NCI-H748 (cell line): ENCODE measurements around the gene MBNL1.

Experiments
- DNase-seq: peaks from one replicate; lab custom pipeline; 2025; ENCODE audit not compliant: unreplicated experiment; lab: John Stamatoyannopoulos, UW

The MBNL1 gene

GRCh38 chr3:152374262-152374990 lies 105.7 kb downstream of the MBNL1 start:
- no peak for DNase-seq

DNA sequence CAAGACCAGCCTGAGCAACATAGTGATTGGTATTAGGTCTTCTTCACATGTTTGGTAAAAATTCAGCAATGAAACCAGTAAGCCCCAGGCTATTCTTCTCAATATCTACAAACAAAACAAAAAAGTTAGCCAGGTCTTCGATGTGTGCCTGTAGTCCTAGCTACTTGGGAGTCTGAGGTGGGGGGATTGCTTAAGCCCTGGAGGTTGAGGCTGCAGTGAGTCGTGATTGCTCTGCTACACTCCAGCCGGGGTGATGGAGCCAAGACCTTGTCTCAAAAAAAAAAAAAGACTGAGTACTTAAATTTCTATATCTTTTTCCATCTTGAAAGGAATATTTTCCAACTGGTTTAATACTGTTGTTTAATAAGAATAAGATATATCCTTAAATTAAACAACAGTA lies 106.8 kb downstream of the MBNL1 start:
- no peak for DNase-seq

DNA sequence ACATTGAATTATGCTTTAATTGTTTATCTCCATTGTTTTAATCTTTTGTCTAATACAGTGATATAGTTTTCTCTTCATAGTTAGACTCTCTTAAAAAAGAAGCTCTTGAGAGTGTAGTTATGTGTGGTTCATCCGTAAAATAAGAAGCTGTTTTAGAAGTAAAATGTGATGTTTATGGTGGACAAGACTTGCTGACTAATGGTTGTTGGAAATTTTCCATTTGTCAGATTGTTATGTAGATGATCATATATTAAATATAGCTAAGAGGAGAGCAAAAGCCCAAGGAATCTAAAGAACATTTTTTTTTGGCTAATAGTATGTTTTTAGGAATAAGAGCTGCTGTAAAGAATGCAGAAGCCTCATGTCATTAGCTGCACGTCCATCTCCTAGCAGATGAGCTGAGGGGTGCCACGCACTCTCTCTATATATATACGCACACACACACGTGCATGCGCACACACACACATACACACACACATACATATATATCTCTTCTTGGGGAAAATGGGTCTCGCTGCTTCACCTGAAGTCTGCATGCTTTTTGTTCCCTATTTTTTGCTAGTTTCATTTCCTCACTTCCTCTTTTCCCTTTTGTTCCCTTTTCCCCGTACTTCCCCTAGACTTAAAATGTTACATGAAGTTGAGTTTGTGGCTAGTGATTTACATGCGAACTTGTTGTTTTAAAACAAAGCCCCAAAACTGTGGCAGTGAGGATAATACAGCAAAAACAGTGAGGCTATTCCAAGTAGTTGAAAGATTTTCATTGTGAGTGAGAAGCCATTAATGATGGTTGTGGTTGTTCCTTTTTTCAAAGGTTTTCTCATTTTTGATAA lies 107.8 kb downstream of the MBNL1 start:
- DNase-seq, result no peak

DNA sequence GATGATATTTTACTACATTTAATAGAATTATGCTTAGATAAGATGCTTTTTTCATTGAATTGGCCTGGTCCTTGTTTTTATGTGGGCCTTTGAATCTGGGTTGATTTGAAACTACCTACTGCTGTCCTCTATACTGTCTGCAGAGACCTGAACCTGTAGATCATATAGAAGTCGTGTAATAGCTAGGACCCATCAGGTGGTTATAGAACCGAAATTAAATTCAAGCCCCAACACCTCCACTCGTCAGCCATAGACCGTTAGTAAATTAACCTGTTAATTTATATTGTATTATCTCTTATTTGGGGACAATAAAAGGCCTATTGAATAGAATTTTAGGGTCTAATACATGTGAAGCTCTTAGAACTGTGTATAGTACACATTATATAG lies 108.4 kb downstream of the MBNL1 start:
- no peak for DNase-seq

DNA sequence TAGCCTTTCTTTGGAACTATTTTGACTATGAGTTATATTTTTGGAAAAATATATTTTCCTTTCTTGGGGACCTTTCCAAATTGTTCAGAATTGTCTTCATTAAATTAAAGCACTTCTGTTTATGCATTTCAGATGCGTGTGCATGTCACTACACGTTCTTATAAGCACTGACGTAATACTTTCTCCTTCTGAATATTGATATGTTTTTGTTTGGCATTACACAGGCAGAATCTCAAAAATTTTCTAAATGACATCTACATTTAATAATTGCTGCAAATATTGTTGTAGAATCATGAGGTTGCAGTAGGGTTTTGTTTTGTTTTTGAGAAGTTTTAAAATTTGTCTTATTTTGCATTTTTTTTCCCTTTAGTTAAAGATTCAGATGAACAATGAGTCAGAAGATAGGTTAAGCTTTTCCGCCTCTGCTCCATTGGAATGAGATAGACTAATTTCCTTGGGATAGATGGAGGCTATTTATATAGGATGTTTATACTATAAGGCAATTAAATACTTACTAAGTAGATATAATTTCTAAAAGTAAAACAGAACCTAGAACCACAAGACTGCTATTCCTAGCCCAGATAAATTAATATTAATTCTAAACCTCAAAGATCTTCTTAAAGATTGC lies 110.8 kb downstream of the MBNL1 start:
- no peak for DNase-seq

- no peak for DNase-seq
Measured at GRCh38 chr3:152380043-152380442, 111.3 kb downstream of the MBNL1 start.

GRCh38 chr3:152381881-152382295 lies 113.2 kb downstream of the MBNL1 start:
- DNase-seq, result no peak

- no peak for DNase-seq
Measured at GRCh38 chr3:152382312-152383135, 113.8 kb downstream of the MBNL1 start.

- DNase-seq, result no peak
Measured at GRCh38 chr3:152383136-152383606, 114.4 kb downstream of the MBNL1 start.

DNA sequence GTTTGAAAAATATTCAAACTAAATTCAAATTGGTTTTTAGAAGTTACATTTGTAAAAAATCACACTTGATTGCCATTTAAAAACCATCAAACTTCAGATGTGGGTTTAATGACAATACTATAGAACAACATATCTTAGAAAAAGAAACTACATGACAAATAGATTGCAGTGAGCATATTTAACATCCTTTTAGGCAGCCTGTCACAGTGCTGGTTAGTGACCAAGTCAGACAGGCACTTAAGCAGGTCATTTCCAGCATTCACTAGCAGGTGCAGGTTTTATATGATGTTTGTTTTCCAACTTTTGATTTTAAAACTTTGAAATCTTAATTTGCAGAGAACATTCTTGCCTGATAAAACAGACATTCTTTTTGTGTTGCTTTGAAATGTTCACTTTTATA lies 115.7 kb downstream of the MBNL1 start:
- DNase-seq, result no peak

DNA sequence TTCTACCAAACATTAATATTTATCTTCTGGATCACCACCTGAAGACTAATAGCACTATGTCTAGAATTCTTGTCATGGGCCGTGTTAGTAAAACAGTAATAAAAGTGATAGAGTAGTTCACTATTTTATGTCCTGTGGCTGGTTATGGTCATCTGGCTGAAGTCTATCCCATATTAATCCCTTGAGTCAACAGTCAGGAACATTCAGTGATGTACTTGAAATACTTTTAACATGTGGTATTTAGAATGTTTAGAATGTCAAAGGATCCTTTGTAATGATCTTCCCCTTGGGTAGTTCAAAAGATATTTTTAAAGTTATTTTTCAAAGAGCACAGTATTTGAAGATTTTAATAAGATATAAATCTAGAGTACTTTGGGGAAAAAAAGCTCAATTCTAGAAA lies 117.0 kb downstream of the MBNL1 start:
- no peak for DNase-seq

GRCh38 chr3:152386208-152386607 lies 117.5 kb downstream of the MBNL1 start:
- DNase-seq, result no peak

DNA sequence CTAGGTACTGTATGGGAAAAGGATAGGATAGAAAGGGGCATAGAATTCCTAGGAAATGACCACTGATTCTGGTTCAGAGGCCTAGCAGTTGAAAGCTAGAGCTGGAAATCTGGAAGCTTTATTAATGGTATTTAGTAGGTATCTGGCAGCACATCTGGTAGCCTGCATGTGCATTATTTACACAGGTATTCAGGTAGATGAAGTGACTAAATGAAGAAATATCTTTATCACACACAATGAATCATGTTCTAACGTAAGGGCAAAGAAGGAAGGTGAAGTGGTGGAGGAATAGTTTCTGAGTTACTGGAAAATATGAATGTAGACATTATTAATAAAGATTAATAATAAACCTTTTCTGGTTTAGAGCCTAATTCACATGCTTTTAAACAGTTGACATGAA lies 119.9 kb downstream of the MBNL1 start:
- DNase-seq, result no peak

DNA sequence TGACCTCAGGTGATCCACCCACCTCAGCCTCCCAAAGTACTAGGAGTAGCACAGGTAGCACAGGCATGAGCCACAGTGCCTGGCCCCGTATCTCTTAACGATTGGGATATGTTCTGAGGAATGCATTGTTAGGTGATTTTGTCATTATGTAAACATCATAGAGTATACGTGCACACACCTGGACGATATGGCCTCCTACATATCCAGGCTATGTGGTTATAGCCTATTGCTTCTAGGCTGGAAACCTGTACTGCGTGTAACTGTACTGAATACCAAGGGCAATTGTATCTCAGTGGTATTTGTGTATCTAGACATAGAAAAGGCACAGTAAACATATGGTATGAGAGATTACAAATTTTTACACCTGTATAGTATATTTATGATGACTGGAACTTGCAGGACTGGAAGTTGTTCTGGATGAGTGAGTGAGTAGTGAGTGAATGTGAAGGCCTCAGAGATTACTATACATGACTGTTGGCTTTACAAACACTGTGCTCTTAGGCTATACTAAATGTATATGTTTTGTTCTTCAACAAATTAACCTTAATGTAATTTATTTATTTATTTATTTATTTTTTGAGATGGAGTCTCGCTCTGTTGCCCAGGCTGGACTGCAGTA lies 120.7 kb downstream of the MBNL1 start:
- no peak for DNase-seq

- no peak for DNase-seq
Measured at GRCh38 chr3:152390647-152391046, 121.9 kb downstream of the MBNL1 start.

- DNase-seq, result no peak
Measured at GRCh38 chr3:152391671-152392070, 122.9 kb downstream of the MBNL1 start.

DNA sequence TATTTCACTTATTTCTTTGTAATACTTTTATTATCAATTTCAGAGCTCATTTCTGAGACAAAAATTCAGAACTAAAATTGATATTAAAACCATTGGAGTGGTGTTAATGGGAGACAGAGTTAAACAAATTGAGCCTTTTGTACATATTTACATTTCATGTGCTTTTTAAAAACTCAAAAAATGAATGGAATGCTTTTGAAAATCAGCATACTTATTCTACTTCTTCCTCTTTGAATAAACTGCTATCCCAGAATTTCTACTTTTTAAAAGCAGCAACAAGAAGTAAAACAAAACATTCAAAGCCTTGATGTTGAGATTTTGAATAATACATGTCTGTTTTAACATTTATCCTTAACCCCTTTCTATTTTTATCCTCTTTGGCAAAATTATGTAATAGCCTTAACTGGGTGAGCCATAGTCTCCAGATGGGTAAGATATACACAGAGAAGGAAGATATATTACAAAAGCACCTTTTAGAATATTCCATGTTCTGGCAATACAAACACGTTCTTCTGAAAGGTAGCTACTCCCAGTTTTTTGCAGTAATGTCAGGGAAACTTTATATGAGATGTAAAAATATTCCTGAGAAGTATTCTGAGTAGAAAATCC lies 123.6 kb downstream of the MBNL1 start:
- DNase-seq, result no peak

- DNase-seq, result no peak
Measured at GRCh38 chr3:152394246-152394645, 125.5 kb downstream of the MBNL1 start.

DNA sequence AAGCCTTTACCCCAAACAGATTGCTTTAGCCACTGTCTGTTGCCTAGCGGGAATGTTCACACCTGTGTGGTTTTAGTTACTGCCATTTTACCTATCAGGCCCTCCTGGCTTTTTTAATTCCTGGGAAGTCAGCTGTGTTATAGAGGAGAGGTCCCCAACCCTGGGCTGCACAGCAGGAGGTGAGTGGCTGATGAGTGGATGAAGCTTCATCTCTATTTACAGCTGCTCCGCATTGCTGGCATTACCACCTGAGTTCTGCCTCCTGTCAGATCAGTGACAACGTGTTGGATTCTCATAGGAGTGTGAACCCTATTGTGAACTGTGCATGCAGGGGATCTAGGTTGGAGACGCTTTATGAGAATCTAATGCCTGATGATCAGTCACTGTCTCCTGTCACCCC lies 127.0 kb downstream of the MBNL1 start:
- no peak for DNase-seq

GRCh38 chr3:152396867-152397266 lies 128.1 kb downstream of the MBNL1 start:
- no peak for DNase-seq
